Panc1 (cell line): ENCODE data around the gene CCDC85A. TPM values are rescaled to one million over a fixed set of nuclear protein-coding genes. Genes with fewer than 3 reads are reported as not detected.
A peak's percentile ranks its signal among the peaks of the same experiment; 100 is the strongest.

ENCODE experiments used
- ATAC-seq: fragments of 200-7000 bp; cut with Tn5 transposase; 2 replicates; pipeline ENCODE4 v1.9.1; 2020; ENCODE audit warnings: mild to moderate bottlenecking, moderate library complexity
- BruUV-seq: library from RNA; stranded (reverse); fragments of 400-500 nt; replicated peaks from 2 replicates; lab custom pipeline; 2021; lab: Mats Ljungman, UMichigan
- CTCF ChIA-PET: fragments of 300-600 bp; sonication (Branson Sonifier 250); formaldehyde crosslinking; loops from one replicate; lab custom pipeline; 2022; ENCODE audit warnings: antibody characterized with exemption; lab: Charles Lee
- POLR2A ChIA-PET: fragments of 300-600 bp; sonication (Branson Sonifier 250); formaldehyde crosslinking; loops from one replicate; lab custom pipeline; 2022; ENCODE audit warnings: antibody characterized with exemption; lab: Charles Lee
- DNase-seq: peaks from one replicate; pipeline ENCODE4 v3.0.0-alpha.2; 2010; ENCODE audit warnings: low read depth, low spot score
- H3K27ac ChIP-seq: 2 replicates; pipeline ENCODE4 v1.5.1; 2011; ENCODE audit warnings: mild to moderate bottlenecking, low read length, inconsistent platforms
- H3K27me3 ChIP-seq: fragments of 200-500 bp; sonication (Bioruptor generic); 2 replicates; pipeline ENCODE4 v1.6.0; 2014; ENCODE audit warnings: low read length, inconsistent platforms; ENCODE audit not compliant: control insufficient read depth, insufficient read depth
- H3K36me3 ChIP-seq: fragments of 200-500 bp; sonication (Bioruptor generic); 2 replicates; pipeline ENCODE4 v1.5.1; 2014; ENCODE audit warnings: inconsistent platforms, mild to moderate bottlenecking, low read length, moderate library complexity; ENCODE audit not compliant: control insufficient read depth, insufficient read depth
- H3K4me1 ChIP-seq: 2 replicates; pipeline ENCODE4 v1.5.1; 2011; ENCODE audit warnings: inconsistent platforms, mild to moderate bottlenecking, low read length, moderate library complexity; ENCODE audit not compliant: control insufficient read depth, insufficient read depth
- H3K4me3 ChIP-seq, 2 experiments: 2 replicates each; pipeline ENCODE4 v1.5.1; 2011 to 2012; ENCODE audit warnings: low read depth in 2 of 2, low read length in 2 of 2, mild to moderate bottlenecking in 2 of 2, inconsistent platforms in 1 of 2, moderate library complexity in 1 of 2
- H3K9me3 ChIP-seq: fragments of 200-500 bp; sonication (Bioruptor generic); 2 replicates; pipeline ENCODE4 v1.5.1; 2014; ENCODE audit warnings: low read depth, mild to moderate bottlenecking, inconsistent platforms, low read length, moderate library complexity; ENCODE audit not compliant: control insufficient read depth, insufficient read depth
- CTCF ChIP-seq: fragments of 450-650 bp; IDR thresholded peaks from 2 replicates; pipeline ENCODE4 v1.5.1; 2017; ENCODE audit warnings: mild to moderate bottlenecking
- POLR2AphosphoS5 ChIP-seq: IDR thresholded peaks from 2 replicates; pipeline ENCODE4 v1.6.1; 2012; ENCODE audit warnings: mild to moderate bottlenecking, low read depth, low read length, moderate library complexity
- REST ChIP-seq, 2 experiments: IDR thresholded peaks; 2 replicates each; pipeline ENCODE4 v1.6.1; 2011 to 2012; ENCODE audit warnings: low read depth in 2 of 2, control low read depth in 1 of 2, low read length in 1 of 2, mild to moderate bottlenecking in 1 of 2, moderate library complexity in 1 of 2; ENCODE audit not compliant: insufficient read depth in 1 of 2
- SIN3A ChIP-seq: IDR thresholded peaks from 2 replicates; pipeline ENCODE4 v1.6.1; 2012; ENCODE audit warnings: low read depth, mild to moderate bottlenecking, low read length, moderate library complexity, borderline replicate concordance; ENCODE audit not compliant: insufficient read depth
- TCF7L2 ChIP-seq: IDR thresholded peaks from 2 replicates; pipeline ENCODE4 v1.6.1; 2011; ENCODE audit warnings: mild to moderate bottlenecking, low read depth, low read length, inconsistent platforms
- in situ Hi-C: cut with HindIII; loops from 2 replicates; pipeline ENCODE4 v1.10.0; 2016; ENCODE audit warnings: low sequenced_read_pairs, low pct_unique_long_range_greater_than_20kb
- intact Hi-C: fragments of 100-400 bp; cut with micrococcal nuclease; formaldehyde crosslinking; loops from one replicate; pipeline ENCODE4 v1.10.0; 2022; ENCODE audit not compliant: unreplicated experiment
- total RNA-seq: library from RNA; stranded (reverse); gene quantifications from one replicate; pipeline ENCODE4 v1.2.1, GENCODE V29; 2021; ENCODE audit not compliant: unreplicated experiment

Gene CCDC85A
- total RNA-seq, 1 experiment from 2014 or later: 0.05 TPM

- H3K9me3 ChIP-seq: 0 out of 2 replicates have a peak, but pooled peaks cover 5% of the 10 kb centered on the region
- no peaks in the 10 kb centered on the region for H3K4me1 ChIP-seq
- ChIA-PET POLR2A (no interaction called here), CTCF (no interaction called here)
- no peak overlapping the region for H3K4me3 ChIP-seq
- no peak for TF ChIP-seq CTCF
- TF ChIP-seq REST (IDR thresholded peaks at IDR 0.05; ENCODE audit: insufficient read depth in 1 of 2, low read depth in 2 of 2, low read length in 1 of 2): no peak
- no peak for TF ChIP-seq POLR2AphosphoS5
- TF ChIP-seq TCF7L2: no peak
- no peak for TF ChIP-seq SIN3A
- intact Hi-C loops: no loop called here
- BruUV-seq: no TSS peak
- DNase-seq: no peak
- no peaks in the 10 kb centered on the region for H3K36me3 ChIP-seq
- ATAC-seq: no peak
- H3K27me3 ChIP-seq: no peaks in the 10 kb centered on the region
- in situ Hi-C loops: no loop called here
- no peak overlapping the region for H3K27ac ChIP-seq
Measured at GRCh38 chr2:56239030-56239429, 55.2 kb downstream of the CCDC85A start.

- DNase-seq (no peak), ATAC-seq (peak; percentile 42; the same call in 1 of the 2 replicates)
- POLR2A ChIA-PET: no interaction called here
- intact Hi-C loops: no loop called here
- no peaks in the 10 kb centered on the region for H3K4me1 ChIP-seq
- no TSS peak for BruUV-seq
- in situ Hi-C loops: no loop called here
- H3K27me3 ChIP-seq: no peaks in the 10 kb centered on the region
- CTCF ChIA-PET: no interaction called here
- no peak for TF ChIP-seq REST (IDR thresholded peaks at IDR 0.05; ENCODE audit: insufficient read depth in 1 of 2, low read depth in 2 of 2, low read length in 1 of 2)
- TF ChIP-seq CTCF: no peak
- no peak for TF ChIP-seq SIN3A
- H3K4me3 ChIP-seq: no peak overlapping the region
- no peaks in the 10 kb centered on the region for H3K36me3 ChIP-seq
- H3K9me3 ChIP-seq: 0 out of 2 replicates have a peak, but pooled peaks cover 5% of the 10 kb centered on the region
- H3K27ac ChIP-seq: no peak overlapping the region
Measured at GRCh38 chr2:56239437-56239836, 55.6 kb downstream of the CCDC85A start.
